Measurements from ENCODE around the gene JAKMIP1. TPM values are rescaled to one million over a fixed set of nuclear protein-coding genes. Genes with fewer than 3 reads are reported as not detected.

The JAKMIP1 gene
- total RNA-seq, 2 experiments from 2014 or later, result 4.0 to 5.1 TPM

GRCh38 chr4:6242271-6243029 is 42.1 kb upstream of the JAKMIP1 start:
- DNase-seq (ENCODE audit: low spot score), result no peak
- POLR2A ChIA-PET, result interaction anchor here (0.7 kb wide), 1 partner anchor 1478 kb away, joined by 4 read pairs; no protein-coding TSS in a partner anchor
- no TSS peak for BruUV-seq (replicated peaks)
- Histone ChIP-seq H3K4me1 (ENCODE audit: insufficient read depth, low read length, poor library complexity, severe bottlenecking) (no peaks in the 10 kb centered on the region), H3K27ac (ENCODE audit: low read depth, low read length, poor library complexity, severe bottlenecking) (no peak overlapping the region), H3K9me2 (ENCODE audit: insufficient read depth, low read length) (no peaks in the 10 kb centered on the region), H3K36me3 (ENCODE audit: insufficient read depth, low read length) (no peaks in the 10 kb centered on the region), H3K79me2 (ENCODE audit: insufficient read depth, low read depth, low read length) (no peaks in the 10 kb centered on the region), H3K9me3 (ENCODE audit: low read length) (no peaks in the 10 kb centered on the region), H2AFZ (ENCODE audit: low read length) (no peak overlapping the region), H3K4me2 (ENCODE audit: low read length) (no peak overlapping the region), H4K20me1 (ENCODE audit: insufficient read depth, low read length) (no peaks in the 10 kb centered on the region), H3K4me3 (ENCODE audit: low read depth, low read length, poor library complexity, severe bottlenecking) (no peak overlapping the region)
- CTCF ChIA-PET (ENCODE audit: unreplicated experiment), result no interaction called here
- intact Hi-C loops (cut with micrococcal nuclease; ENCODE audit: unreplicated experiment), result no loop called here
- TF ChIP-seq, protein P1, sequence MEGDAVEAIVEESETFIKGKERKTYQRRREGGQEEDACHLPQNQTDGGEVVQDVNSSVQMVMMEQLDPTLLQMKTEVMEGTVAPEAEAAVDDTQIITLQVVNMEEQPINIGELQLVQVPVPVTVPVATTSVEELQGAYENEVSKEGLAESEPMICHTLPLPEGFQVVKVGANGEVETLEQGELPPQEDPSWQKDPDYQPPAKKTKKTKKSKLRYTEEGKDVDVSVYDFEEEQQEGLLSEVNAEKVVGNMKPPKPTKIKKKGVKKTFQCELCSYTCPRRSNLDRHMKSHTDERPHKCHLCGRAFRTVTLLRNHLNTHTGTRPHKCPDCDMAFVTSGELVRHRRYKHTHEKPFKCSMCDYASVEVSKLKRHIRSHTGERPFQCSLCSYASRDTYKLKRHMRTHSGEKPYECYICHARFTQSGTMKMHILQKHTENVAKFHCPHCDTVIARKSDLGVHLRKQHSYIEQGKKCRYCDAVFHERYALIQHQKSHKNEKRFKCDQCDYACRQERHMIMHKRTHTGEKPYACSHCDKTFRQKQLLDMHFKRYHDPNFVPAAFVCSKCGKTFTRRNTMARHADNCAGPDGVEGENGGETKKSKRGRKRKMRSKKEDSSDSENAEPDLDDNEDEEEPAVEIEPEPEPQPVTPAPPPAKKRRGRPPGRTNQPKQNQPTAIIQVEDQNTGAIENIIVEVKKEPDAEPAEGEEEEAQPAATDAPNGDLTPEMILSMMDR (conservative IDR thresholded peaks at IDR 0.05; ENCODE audit: low read length), result no peak
- no peak for TF ChIP-seq EZH2phosphoT487 (IDR thresholded peaks at IDR 0.05; ENCODE audit: borderline replicate concordance, low read depth, low read length)

- DNase-seq (ENCODE audit: low spot score), result no peak
- H2AFZ ChIP-seq (ENCODE audit: low read length), result no peak overlapping the region
- H3K4me1 ChIP-seq (ENCODE audit: insufficient read depth, low read length, poor library complexity, severe bottlenecking), result no peaks in the 10 kb centered on the region
- H3K79me2 ChIP-seq (ENCODE audit: insufficient read depth, low read depth, low read length), result no peaks in the 10 kb centered on the region
- POLR2A ChIA-PET, result no interaction called here
- TF ChIP-seq, protein P1 (conservative IDR thresholded peaks at IDR 0.05; ENCODE audit: low read length), result no peak
- no peak for TF ChIP-seq EZH2phosphoT487 (IDR thresholded peaks at IDR 0.05; ENCODE audit: borderline replicate concordance, low read depth, low read length)
- no peaks in the 10 kb centered on the region for H3K9me2 ChIP-seq (ENCODE audit: insufficient read depth, low read length)
- H4K20me1 ChIP-seq (ENCODE audit: insufficient read depth, low read length), result no peaks in the 10 kb centered on the region
- CTCF ChIA-PET (ENCODE audit: unreplicated experiment), result no interaction called here
- BruUV-seq (replicated peaks), result no TSS peak
- H3K27ac ChIP-seq (ENCODE audit: low read depth, low read length, poor library complexity, severe bottlenecking), result no peak overlapping the region
- H3K4me3 ChIP-seq (ENCODE audit: low read depth, low read length, poor library complexity, severe bottlenecking), result no peak overlapping the region
- H3K36me3 ChIP-seq (ENCODE audit: insufficient read depth, low read length), result no peaks in the 10 kb centered on the region
- intact Hi-C loops (cut with micrococcal nuclease; ENCODE audit: unreplicated experiment), result no loop called here
- no peak overlapping the region for H3K4me2 ChIP-seq (ENCODE audit: low read length)
- no peaks in the 10 kb centered on the region for H3K9me3 ChIP-seq (ENCODE audit: low read length)
These were observed 40.9 kb upstream of the JAKMIP1 start for GRCh38 chr4:6241062-6241845.

DNA sequence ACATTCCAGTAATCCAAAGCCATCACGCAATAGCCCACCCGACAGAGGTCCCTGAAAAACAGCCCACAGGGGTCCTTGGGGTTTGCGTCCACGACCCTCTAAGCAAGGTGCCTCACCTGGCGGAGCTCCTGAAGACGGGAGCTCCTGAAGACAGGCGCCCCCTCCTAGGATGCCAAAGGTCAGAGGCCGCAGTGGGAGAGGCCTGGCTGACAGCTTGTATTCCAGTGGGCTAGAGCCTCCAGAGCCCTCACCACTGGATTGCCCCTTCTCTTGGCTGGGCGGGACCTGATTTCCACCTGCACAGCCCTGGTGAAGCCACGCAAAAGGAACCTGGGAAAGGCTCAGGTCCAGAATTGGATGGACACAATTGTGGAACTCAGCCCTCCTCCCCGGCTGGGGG is 39.6 kb upstream of the JAKMIP1 start:
- no peaks in the 10 kb centered on the region for H4K20me1 ChIP-seq (ENCODE audit: insufficient read depth, low read length)
- ChIA-PET CTCF (ENCODE audit: unreplicated experiment) (no interaction called here), POLR2A (no interaction called here)
- H3K9me3 ChIP-seq (ENCODE audit: low read length), result no peaks in the 10 kb centered on the region
- TF ChIP-seq EZH2phosphoT487 (IDR thresholded peaks at IDR 0.05; ENCODE audit: borderline replicate concordance, low read depth, low read length), result no peak
- TF ChIP-seq, protein P1 (conservative IDR thresholded peaks at IDR 0.05; ENCODE audit: low read length), result no peak
- no peak for DNase-seq (ENCODE audit: low spot score)
- no peak overlapping the region for H3K27ac ChIP-seq (ENCODE audit: low read depth, low read length, poor library complexity, severe bottlenecking)
- H3K79me2 ChIP-seq (ENCODE audit: insufficient read depth, low read depth, low read length), result no peaks in the 10 kb centered on the region
- H2AFZ ChIP-seq (ENCODE audit: low read length), result no peak overlapping the region
- no peak overlapping the region for H3K4me3 ChIP-seq (ENCODE audit: low read depth, low read length, poor library complexity, severe bottlenecking)
- H3K9me2 ChIP-seq (ENCODE audit: insufficient read depth, low read length), result no peaks in the 10 kb centered on the region
- H3K4me1 ChIP-seq (ENCODE audit: insufficient read depth, low read length, poor library complexity, severe bottlenecking), result no peaks in the 10 kb centered on the region
- no peaks in the 10 kb centered on the region for H3K36me3 ChIP-seq (ENCODE audit: insufficient read depth, low read length)
- no peak overlapping the region for H3K4me2 ChIP-seq (ENCODE audit: low read length)
- intact Hi-C loops (cut with micrococcal nuclease; ENCODE audit: unreplicated experiment), result no loop called here
- BruUV-seq (replicated peaks), result no TSS peak

All from OCI-LY7 (cell line).